IMR-90 (cell line): ENCODE data around the gene PPM1J. TPM values are rescaled to one million over a fixed set of nuclear protein-coding genes. Genes with fewer than 3 reads are reported as not detected.

Experiments
- ATAC-seq: fragments of 200-7000 bp; cut with Tn5 transposase; 2 replicates; pipeline ENCODE4 v1.9.1; 2020; ENCODE audit warnings: low read depth, mild to moderate bottlenecking, moderate library complexity
- BruUV-seq: library from RNA; stranded (reverse); fragments of 400-500 nt; replicated peaks from 2 replicates; lab custom pipeline; 2021; lab: Mats Ljungman, UMichigan
- CTCF ChIA-PET: fragments of 300-600 bp; formaldehyde crosslinking; extraction: SDS; loops from one replicate; lab custom pipeline; 2021; ENCODE audit warnings: antibody characterized with exemption; lab: Yijun Ruan, JAX
- POLR2A ChIA-PET: fragments of 300-600 bp; sonication (Branson Sonifier 250); formaldehyde crosslinking; loops from one replicate; lab custom pipeline; 2022; ENCODE audit warnings: antibody characterized with exemption; ENCODE audit not compliant: unreplicated experiment; lab: Charles Lee
- DNase-seq: peaks from one replicate; pipeline ENCODE4 v3.0.0; 2013
- H2AFZ ChIP-seq: replicated peaks from 2 replicates; pipeline ENCODE3; 2013; ENCODE audit warnings: low read length, mild to moderate bottlenecking; ENCODE audit not compliant: poor library complexity
- H2AK5ac ChIP-seq: 2 replicates; pipeline ENCODE4 v1.6.1; 2013; ENCODE audit warnings: low read depth, low read length, inconsistent platforms
- H2AK9ac ChIP-seq: replicated peaks from 2 replicates; pipeline ENCODE3; 2013; ENCODE audit warnings: mild to moderate bottlenecking, low read depth, low read length, moderate library complexity; ENCODE audit not compliant: poor library complexity
- H2BK120ac ChIP-seq: 2 replicates; pipeline ENCODE4 v1.6.1; 2013; ENCODE audit warnings: low read depth, low read length, inconsistent platforms
- H2BK15ac ChIP-seq: 3 replicates; pipeline ENCODE4 v1.6.1; 2013; ENCODE audit warnings: low read depth, low read length, inconsistent platforms
- H2BK20ac ChIP-seq: 2 replicates; pipeline ENCODE4 v1.6.1; 2013; ENCODE audit warnings: low read depth, mild to moderate bottlenecking, inconsistent platforms, low read length, moderate library complexity
- H2BK5ac ChIP-seq: 2 replicates; pipeline ENCODE4 v1.6.1; 2013; ENCODE audit warnings: mild to moderate bottlenecking, low read depth, low read length, inconsistent platforms; ENCODE audit not compliant: poor library complexity, severe bottlenecking
- H3K14ac ChIP-seq: replicated peaks from 2 replicates; pipeline ENCODE4 v1.6.1; 2013; ENCODE audit warnings: low read depth, low read length, inconsistent platforms
- H3K18ac ChIP-seq: 2 replicates; pipeline ENCODE4 v1.6.1; 2013; ENCODE audit warnings: low read depth, low read length, control low read depth
- H3K23ac ChIP-seq: 2 replicates; pipeline ENCODE4 v1.6.1; 2013; ENCODE audit warnings: low read depth, low read length, inconsistent platforms
- H3K27ac ChIP-seq: 2 replicates; pipeline ENCODE4 v1.5.1; 2013; ENCODE audit warnings: mild to moderate bottlenecking, control low read depth, low read length; ENCODE audit not compliant: insufficient read depth
- H3K27me3 ChIP-seq: 2 replicates; pipeline ENCODE4 v1.6.1; 2013; ENCODE audit warnings: low read length; ENCODE audit not compliant: control insufficient read depth, insufficient read depth
- H3K36me3 ChIP-seq: 2 replicates; pipeline ENCODE4 v1.6.1; 2013; ENCODE audit warnings: low read length, mixed read lengths; ENCODE audit not compliant: control insufficient read depth, insufficient read depth
- H3K4ac ChIP-seq: 2 replicates; pipeline ENCODE4 v1.6.1; 2013; ENCODE audit warnings: low read depth, low read length, inconsistent platforms
- H3K4me1 ChIP-seq: 2 replicates; pipeline ENCODE4 v1.6.1; 2013; ENCODE audit warnings: low read length, mixed read lengths; ENCODE audit not compliant: control insufficient read depth, insufficient read depth
- H3K4me2 ChIP-seq: 2 replicates; pipeline ENCODE4 v1.6.1; 2013; ENCODE audit warnings: low read depth, mild to moderate bottlenecking, control low read depth, low read length, moderate library complexity
- H3K4me3 ChIP-seq: 2 replicates; pipeline ENCODE4 v1.5.1; 2013; ENCODE audit warnings: low read depth, mild to moderate bottlenecking, control low read depth, low read length, moderate library complexity; ENCODE audit not compliant: insufficient read depth
- H3K56ac ChIP-seq: 2 replicates; pipeline ENCODE4 v1.6.1; 2013; ENCODE audit warnings: low read length, inconsistent platforms; ENCODE audit not compliant: insufficient read depth; ENCODE audit errors: extremely low read depth
- H3K79me1 ChIP-seq, 2 experiments: 2 replicates each; pipeline ENCODE4 v1.6.1; 2013; ENCODE audit warnings: low read length in 2 of 2, inconsistent platforms in 1 of 2, low read depth in 1 of 2
- H3K9ac ChIP-seq: 2 replicates; pipeline ENCODE4 v1.6.1; 2013; ENCODE audit warnings: low read depth, low read length, control low read depth
- H3K9me1 ChIP-seq: 2 replicates; pipeline ENCODE4 v1.6.1; 2013; ENCODE audit warnings: low read length, inconsistent platforms; ENCODE audit not compliant: insufficient read depth
- H3K9me3 ChIP-seq: 2 replicates; pipeline ENCODE4 v1.6.1; 2013; ENCODE audit warnings: low read length; ENCODE audit not compliant: control insufficient read depth, insufficient read depth
- H4K20me1 ChIP-seq: 2 replicates; pipeline ENCODE4 v1.6.1; 2013; ENCODE audit warnings: low read length, inconsistent platforms; ENCODE audit not compliant: insufficient read depth
- H4K5ac ChIP-seq: 2 replicates; pipeline ENCODE4 v1.6.1; 2013; ENCODE audit warnings: mild to moderate bottlenecking, low read depth, low read length, control low read depth
- H4K8ac ChIP-seq, 2 experiments: 2 replicates each; pipeline ENCODE4 v1.6.1; 2013; ENCODE audit warnings: low read depth in 2 of 2, low read length in 2 of 2, control low read depth in 1 of 2, inconsistent platforms in 1 of 2
- H4K91ac ChIP-seq: 2 replicates; pipeline ENCODE4 v1.6.1; 2013; ENCODE audit warnings: low read depth, low read length, inconsistent platforms; ENCODE audit not compliant: insufficient read depth
- BHLHE40 ChIP-seq: fragments of 150-350 bp; IDR thresholded peaks from 2 replicates; pipeline ENCODE4 v1.6.1; 2016; ENCODE audit warnings: mild to moderate bottlenecking, low read depth, low read length
- CEBPB ChIP-seq: IDR thresholded peaks from 2 replicates; pipeline ENCODE4 v1.6.1; 2012; ENCODE audit warnings: low read depth, low read length, improper control_type of control experiment
- CHD1 ChIP-seq: IDR thresholded peaks from 2 replicates; pipeline ENCODE4 v1.6.1; 2012; ENCODE audit warnings: low read depth, low read length, improper control_type of control experiment
- FOS ChIP-seq: fragments of 150-350 bp; IDR thresholded peaks from 2 replicates; pipeline ENCODE4 v1.6.1; 2016; ENCODE audit warnings: low read depth, low read length
- MAFK ChIP-seq: IDR thresholded peaks from 2 replicates; pipeline ENCODE4 v1.6.1; 2012; ENCODE audit warnings: low read depth, low read length, improper control_type of control experiment
- MAZ ChIP-seq: IDR thresholded peaks from 2 replicates; pipeline ENCODE4 v1.6.1; 2012; ENCODE audit warnings: low read depth, mild to moderate bottlenecking, low read length, improper control_type of control experiment, moderate library complexity, borderline replicate concordance
- MXI1 ChIP-seq: IDR thresholded peaks from 2 replicates; pipeline ENCODE4 v1.6.1; 2012; ENCODE audit warnings: low read depth, mild to moderate bottlenecking, low read length, moderate library complexity, borderline replicate concordance
- NFE2L2 ChIP-seq: fragments of 150-350 bp; IDR thresholded peaks from 2 replicates; pipeline ENCODE4 v1.6.1; 2016; ENCODE audit warnings: low read depth, mild to moderate bottlenecking, low read length
- POLR2A ChIP-seq: IDR thresholded peaks from 2 replicates; pipeline ENCODE4 v1.6.1; 2012; ENCODE audit warnings: mild to moderate bottlenecking, low read depth, low read length
- RAD21 ChIP-seq: IDR thresholded peaks from 2 replicates; pipeline ENCODE4 v1.6.1; 2012; ENCODE audit warnings: low read length, improper control_type of control experiment
- RCOR1 ChIP-seq: IDR thresholded peaks from 2 replicates; pipeline ENCODE4 v1.6.1; 2012; ENCODE audit warnings: mild to moderate bottlenecking, low read length, improper control_type of control experiment; ENCODE audit not compliant: insufficient replicate concordance
- RFX5 ChIP-seq: IDR thresholded peaks from 2 replicates; pipeline ENCODE4 v1.8.0; 2012; ENCODE audit warnings: low read depth, mild to moderate bottlenecking, low read length, moderate library complexity
- SMC3 ChIP-seq: fragments of 150-350 bp; IDR thresholded peaks from 2 replicates; pipeline ENCODE4 v1.6.1; 2016; ENCODE audit warnings: low read depth, mild to moderate bottlenecking, antibody characterized with exemption, low read length, moderate library complexity
- WGBS, 2 experiments: methylation state at CpG; one replicate each; pipeline versions ENCODE4 v1.1.5 to v1.1.7; 2013; ENCODE audit warnings: missing lambda C conversion rate in 2 of 2; ENCODE audit not compliant: insufficient read length in 1 of 2; ENCODE audit errors: extremely low coverage in 2 of 2; 5-methylcytosine and 5-hydroxymethylcytosine counted together
- dilution Hi-C: fragments of 300-500 bp; cut with HindIII; formaldehyde crosslinking; loops from one replicate; pipeline ENCODE4 v1.14.3; 2018; ENCODE audit warnings: low sequenced_read_pairs; ENCODE audit not compliant: unreplicated experiment
- in situ Hi-C: fragments of 300-500 bp; cut with MboI; formaldehyde crosslinking; loops from 3 replicates; pipeline ENCODE4 v1.14.3; 2019; ENCODE audit warnings: low sequenced_read_pairs, inconsistent platforms, mixed read lengths
- intact Hi-C: fragments of 100-400 bp; cut with micrococcal nuclease; formaldehyde crosslinking; loops from 2 replicates; pipeline ENCODE4 v1.10.0; 2022
- polyA plus RNA-seq, 3 experiments: library from polyadenylated mRNA; depleted of rRNA; stranded (reverse); fragments of >200 nt; gene quantifications; 2 replicates each; pipeline ENCODE4 v1.2.3, GENCODE V29; 2012; ENCODE audit warnings: low replicate concordance in 1 of 3
- total RNA-seq: library from RNA; depleted of rRNA; stranded (reverse); fragments of >200 nt; gene quantifications from 2 replicates; pipeline ENCODE4 v1.2.3, GENCODE V29; 2012
- TF ChIP-seq, protein P1 (sequence below): fragments of 150-350 bp; IDR thresholded peaks from 2 replicates; pipeline ENCODE4 v1.6.1; 2017; ENCODE audit warnings: mild to moderate bottlenecking, antibody characterized with exemption, low read length, low read depth
- TF ChIP-seq, protein P2 (sequence below): conservative IDR thresholded peaks from 2 replicates; pipeline ENCODE4 v1.5.1; 2012; ENCODE audit warnings: mild to moderate bottlenecking, low read depth, low read length, improper control_type of control experiment
- TF ChIP-seq, protein P3 (sequence below): fragments of 150-350 bp; IDR thresholded peaks from 2 replicates; pipeline ENCODE4 v1.6.1; 2016; ENCODE audit warnings: low read depth, mild to moderate bottlenecking, low read length, moderate library complexity, borderline replicate concordance

Gene PPM1J
- total and polyA plus RNA-seq, 2 of the 4 experiments (the other 2 are of a cell fraction), result 1.8 to 2.4 TPM

DNA sequence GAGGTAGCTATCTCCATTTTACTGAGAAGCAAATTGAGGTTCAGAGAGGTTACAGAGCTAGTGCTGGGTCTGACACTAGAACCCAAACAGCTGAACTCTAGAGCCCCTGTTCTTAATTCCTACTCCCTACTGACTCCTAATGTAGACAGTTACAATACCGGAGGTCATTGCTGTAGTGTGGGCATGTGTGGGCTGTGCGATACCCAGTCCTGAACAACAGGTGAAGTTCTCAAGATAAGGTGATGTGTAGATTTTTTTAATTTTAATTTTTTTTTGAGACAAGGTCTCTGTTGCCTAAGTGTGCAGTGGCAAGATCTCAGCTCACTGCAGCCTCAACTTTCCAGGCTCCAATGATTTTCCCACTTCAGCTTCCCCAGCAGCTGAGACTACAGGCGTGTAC, 6.6 kb downstream of the PPM1J start:
- Histone ChIP-seq H3K9me1 (peaks cover 9% of the 10 kb centered on the region; the same call in 1 of the 2 replicates), H3K27ac (no peak overlapping the region), H4K8ac (no peak overlapping the region), H3K4me1 (peaks cover 13% of the 10 kb centered on the region), H2BK20ac (no peak overlapping the region), H2AFZ (no peak overlapping the region), H2BK5ac (no peak overlapping the region), H3K18ac (no peak overlapping the region), H2BK15ac (no peak overlapping the region), H3K56ac (no peak overlapping the region), H3K23ac (no peak overlapping the region), H3K27me3 (no peaks in the 10 kb centered on the region; the same call in 1 of the 2 replicates), H3K14ac (no peak overlapping the region), H3K4ac (no peak overlapping the region), H4K5ac (no peak overlapping the region), H2AK5ac (no peak overlapping the region), H4K20me1 (peaks cover 24% of the 10 kb centered on the region), H4K91ac (no peak overlapping the region), H2BK120ac (no peak overlapping the region), H2AK9ac (no peak overlapping the region), H3K9me3 (no peaks in the 10 kb centered on the region), H3K9ac (no peak overlapping the region), H3K79me1 (peaks cover 4 to 27% of the 10 kb centered on the region in 2 experiments; a peak in 3 of 4 replicates), H3K4me2 (no peak overlapping the region), H3K4me3 (no peak overlapping the region), H3K36me3 (peaks cover 3% of the 10 kb centered on the region)
- ChIA-PET POLR2A (no interaction called here), CTCF (interaction anchor here (0.7 to 2.1 kb wide), 4 partner anchors 34 to 320 kb away, joined by 3 to 8 read pairs (median 4); partner anchors contain the start of gene MOV10)
- TF ChIP-seq MAZ, result no peak
- no peak for TF ChIP-seq RFX5
- no peak for TF ChIP-seq CHD1
- TF ChIP-seq MXI1, result no peak
- no peak for TF ChIP-seq RCOR1
- no peak for TF ChIP-seq POLR2A
- no peak for TF ChIP-seq BHLHE40
- TF ChIP-seq, protein P1, sequence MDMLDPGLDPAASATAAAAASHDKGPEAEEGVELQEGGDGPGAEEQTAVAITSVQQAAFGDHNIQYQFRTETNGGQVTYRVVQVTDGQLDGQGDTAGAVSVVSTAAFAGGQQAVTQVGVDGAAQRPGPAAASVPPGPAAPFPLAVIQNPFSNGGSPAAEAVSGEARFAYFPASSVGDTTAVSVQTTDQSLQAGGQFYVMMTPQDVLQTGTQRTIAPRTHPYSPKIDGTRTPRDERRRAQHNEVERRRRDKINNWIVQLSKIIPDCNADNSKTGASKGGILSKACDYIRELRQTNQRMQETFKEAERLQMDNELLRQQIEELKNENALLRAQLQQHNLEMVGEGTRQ, result no peak
- TF ChIP-seq, protein P2, sequence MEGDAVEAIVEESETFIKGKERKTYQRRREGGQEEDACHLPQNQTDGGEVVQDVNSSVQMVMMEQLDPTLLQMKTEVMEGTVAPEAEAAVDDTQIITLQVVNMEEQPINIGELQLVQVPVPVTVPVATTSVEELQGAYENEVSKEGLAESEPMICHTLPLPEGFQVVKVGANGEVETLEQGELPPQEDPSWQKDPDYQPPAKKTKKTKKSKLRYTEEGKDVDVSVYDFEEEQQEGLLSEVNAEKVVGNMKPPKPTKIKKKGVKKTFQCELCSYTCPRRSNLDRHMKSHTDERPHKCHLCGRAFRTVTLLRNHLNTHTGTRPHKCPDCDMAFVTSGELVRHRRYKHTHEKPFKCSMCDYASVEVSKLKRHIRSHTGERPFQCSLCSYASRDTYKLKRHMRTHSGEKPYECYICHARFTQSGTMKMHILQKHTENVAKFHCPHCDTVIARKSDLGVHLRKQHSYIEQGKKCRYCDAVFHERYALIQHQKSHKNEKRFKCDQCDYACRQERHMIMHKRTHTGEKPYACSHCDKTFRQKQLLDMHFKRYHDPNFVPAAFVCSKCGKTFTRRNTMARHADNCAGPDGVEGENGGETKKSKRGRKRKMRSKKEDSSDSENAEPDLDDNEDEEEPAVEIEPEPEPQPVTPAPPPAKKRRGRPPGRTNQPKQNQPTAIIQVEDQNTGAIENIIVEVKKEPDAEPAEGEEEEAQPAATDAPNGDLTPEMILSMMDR, result no peak
- no peak for TF ChIP-seq MAFK
- no peak for TF ChIP-seq CEBPB
- TF ChIP-seq, protein P3, sequence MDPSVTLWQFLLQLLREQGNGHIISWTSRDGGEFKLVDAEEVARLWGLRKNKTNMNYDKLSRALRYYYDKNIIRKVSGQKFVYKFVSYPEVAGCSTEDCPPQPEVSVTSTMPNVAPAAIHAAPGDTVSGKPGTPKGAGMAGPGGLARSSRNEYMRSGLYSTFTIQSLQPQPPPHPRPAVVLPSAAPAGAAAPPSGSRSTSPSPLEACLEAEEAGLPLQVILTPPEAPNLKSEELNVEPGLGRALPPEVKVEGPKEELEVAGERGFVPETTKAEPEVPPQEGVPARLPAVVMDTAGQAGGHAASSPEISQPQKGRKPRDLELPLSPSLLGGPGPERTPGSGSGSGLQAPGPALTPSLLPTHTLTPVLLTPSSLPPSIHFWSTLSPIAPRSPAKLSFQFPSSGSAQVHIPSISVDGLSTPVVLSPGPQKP, result no peak
- no peak for TF ChIP-seq RAD21
- TF ChIP-seq SMC3, result no peak
- no peak for TF ChIP-seq NFE2L2
- TF ChIP-seq FOS, result no peak
- ATAC-seq, result no peak
- no peak for DNase-seq
- intact Hi-C loops (loop anchor here (5.0 to 10.0 kb wide), 2 partner anchors 191 to 244 kb away; no protein-coding TSS in a partner anchor), in situ Hi-C loops (loop anchor here (5.0 to 25.0 kb wide), 3 partner anchors 204 to 979 kb away; partner anchors contain the start of gene WNT2B), dilution Hi-C loops (no loop called here)
- no CpG with 5 or more reads among the region's 3 CpGs for WGBS, 2 experiments
- BruUV-seq, result no TSS peak
